ENCODE results near the gene LIPC. TPM values are rescaled to one million over a fixed set of nuclear protein-coding genes. Genes with fewer than 3 reads are reported as not detected.

Gene LIPC
- total and polyA plus RNA-seq, 7 donors, result 0.01 TPM; not detected in 6

DNA sequence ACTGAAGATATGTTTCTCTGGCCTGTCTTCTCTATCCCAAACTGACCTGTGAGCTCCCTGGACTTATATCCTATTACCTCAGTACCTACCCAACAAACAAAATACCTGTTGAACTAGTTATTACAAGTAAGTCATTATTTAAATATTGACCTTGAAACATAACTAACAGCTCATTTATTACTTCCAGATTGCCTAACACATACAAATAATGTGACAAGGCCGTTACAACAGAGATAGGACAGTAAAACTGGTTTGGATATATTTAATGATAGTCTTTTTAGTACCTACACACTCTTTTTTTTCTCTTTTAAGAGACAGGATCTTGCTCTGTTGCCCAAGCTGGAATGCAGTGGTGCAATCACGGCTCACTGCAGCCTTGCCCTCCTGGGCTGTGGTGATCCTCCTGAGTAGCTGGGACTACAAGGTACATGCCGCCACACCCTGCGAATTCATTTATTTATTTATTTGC is 172.7 kb downstream of the LIPC start:
- H3K4me1 ChIP-seq, result no peaks in the 10 kb centered on the region
- peaks cover 3 to 5% of the 10 kb centered on the region in 2 donors for H3K36me3 ChIP-seq (ENCODE audit: insufficient read depth in 1 of 2, low read depth in 1 of 2)
- DNase-seq (no peak), ATAC-seq (no peak)
- H3K4me3 ChIP-seq, result no peak overlapping the region
- TF ChIP-seq, protein P1, sequence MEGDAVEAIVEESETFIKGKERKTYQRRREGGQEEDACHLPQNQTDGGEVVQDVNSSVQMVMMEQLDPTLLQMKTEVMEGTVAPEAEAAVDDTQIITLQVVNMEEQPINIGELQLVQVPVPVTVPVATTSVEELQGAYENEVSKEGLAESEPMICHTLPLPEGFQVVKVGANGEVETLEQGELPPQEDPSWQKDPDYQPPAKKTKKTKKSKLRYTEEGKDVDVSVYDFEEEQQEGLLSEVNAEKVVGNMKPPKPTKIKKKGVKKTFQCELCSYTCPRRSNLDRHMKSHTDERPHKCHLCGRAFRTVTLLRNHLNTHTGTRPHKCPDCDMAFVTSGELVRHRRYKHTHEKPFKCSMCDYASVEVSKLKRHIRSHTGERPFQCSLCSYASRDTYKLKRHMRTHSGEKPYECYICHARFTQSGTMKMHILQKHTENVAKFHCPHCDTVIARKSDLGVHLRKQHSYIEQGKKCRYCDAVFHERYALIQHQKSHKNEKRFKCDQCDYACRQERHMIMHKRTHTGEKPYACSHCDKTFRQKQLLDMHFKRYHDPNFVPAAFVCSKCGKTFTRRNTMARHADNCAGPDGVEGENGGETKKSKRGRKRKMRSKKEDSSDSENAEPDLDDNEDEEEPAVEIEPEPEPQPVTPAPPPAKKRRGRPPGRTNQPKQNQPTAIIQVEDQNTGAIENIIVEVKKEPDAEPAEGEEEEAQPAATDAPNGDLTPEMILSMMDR (IDR thresholded peaks at IDR 0.05), result no peak
- H3K9me3 ChIP-seq, result no peaks in the 10 kb centered on the region
- no peak overlapping the region for H3K27ac ChIP-seq
- H3K27me3 ChIP-seq (ENCODE audit: insufficient read depth in 3 of 3, low read length in 2 of 3), result no peaks in the 10 kb centered on the region
- 95 to 98% (median 98%) methylated on average over 4 of the region's 4 CpGs for WGBS, 3 donors
- intact Hi-C loops (cut with DNase I), result no loop called here

DNA sequence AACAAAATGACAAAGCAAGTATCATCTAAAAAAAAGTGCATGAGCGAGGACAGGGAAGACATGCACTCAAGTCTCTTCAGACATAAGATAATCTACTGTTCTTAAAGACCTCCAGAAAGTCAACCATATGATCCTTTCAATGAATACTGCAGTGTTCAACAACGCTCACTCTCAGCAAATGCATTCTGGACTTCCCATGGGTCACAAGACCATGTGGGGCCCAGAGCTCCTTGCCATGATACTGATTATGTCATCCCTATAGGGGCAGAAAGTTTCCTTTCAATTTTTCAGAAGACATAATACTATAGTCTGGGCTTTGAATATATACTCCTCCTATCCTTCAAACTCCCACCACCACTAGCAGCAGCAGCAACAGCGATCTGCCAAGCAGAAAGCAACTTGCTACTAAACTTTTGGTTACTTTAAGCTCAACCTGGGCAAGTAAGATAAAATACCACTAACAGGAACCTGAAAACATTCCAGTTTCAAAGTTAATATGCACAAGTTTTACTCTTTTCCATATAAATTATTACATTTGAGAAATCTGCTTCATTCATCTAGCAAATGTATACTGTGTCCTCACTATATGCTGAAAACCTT is 174.2 kb downstream of the LIPC start:
- Histone ChIP-seq H3K27me3 (ENCODE audit: insufficient read depth in 3 of 3, low read length in 2 of 3) (no peaks in the 10 kb centered on the region), H3K4me1 (no peaks in the 10 kb centered on the region), H3K4me3 (no peak overlapping the region), H3K9me3 (no peaks in the 10 kb centered on the region), H3K27ac (no peak overlapping the region), H3K36me3 (ENCODE audit: insufficient read depth in 1 of 2, low read depth in 1 of 2) (peaks cover 3 to 19% of the 10 kb centered on the region in 2 donors)
- intact Hi-C loops (cut with DNase I), result no loop called here
- WGBS, 3 donors, result 95 to 97% (median 96%) methylated on average over 3 of the region's 3 CpGs
- DNase-seq (no peak), ATAC-seq (no peak)
- TF ChIP-seq, protein P1 (IDR thresholded peaks at IDR 0.05), result no peak

DNA sequence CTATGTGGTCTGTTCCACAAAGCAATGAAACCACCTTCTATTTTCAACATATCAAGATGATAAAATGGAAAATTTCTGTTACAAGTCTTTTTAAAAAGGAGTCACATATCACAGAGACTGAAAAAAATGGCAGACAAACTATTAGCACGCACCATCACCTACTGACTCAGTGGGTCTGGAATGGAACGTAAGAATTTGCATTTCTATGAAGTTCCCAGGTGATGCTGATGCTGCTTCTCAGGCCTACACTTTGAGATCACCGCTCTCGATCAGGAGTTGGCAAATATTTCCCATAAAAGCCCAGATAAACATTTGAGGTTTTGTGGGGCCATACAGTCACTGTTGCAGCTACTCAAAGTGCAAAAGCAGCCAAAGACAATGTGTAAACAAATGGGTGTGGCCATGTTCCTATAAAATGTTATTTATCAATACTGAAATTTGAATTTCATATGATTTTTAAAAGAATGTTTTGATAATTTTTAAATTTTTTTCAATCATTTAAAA is 174.8 kb downstream of the LIPC start:
- Histone ChIP-seq H3K27ac (no peak overlapping the region), H3K27me3 (ENCODE audit: insufficient read depth in 3 of 3, low read length in 2 of 3) (no peaks in the 10 kb centered on the region), H3K36me3 (ENCODE audit: insufficient read depth in 1 of 2, low read depth in 1 of 2) (peaks cover 3 to 19% of the 10 kb centered on the region in 2 donors), H3K4me3 (no peak overlapping the region), H3K9me3 (no peaks in the 10 kb centered on the region), H3K4me1 (no peaks in the 10 kb centered on the region)
- DNase-seq, result no peak
- 97 to 99% (median 99%) methylated on average over 4 of the region's 4 CpGs for WGBS, 3 donors
- intact Hi-C loops (cut with DNase I), result no loop called here
- TF ChIP-seq, protein P1 (IDR thresholded peaks at IDR 0.05), result no peak
- no peak for ATAC-seq

DNA sequence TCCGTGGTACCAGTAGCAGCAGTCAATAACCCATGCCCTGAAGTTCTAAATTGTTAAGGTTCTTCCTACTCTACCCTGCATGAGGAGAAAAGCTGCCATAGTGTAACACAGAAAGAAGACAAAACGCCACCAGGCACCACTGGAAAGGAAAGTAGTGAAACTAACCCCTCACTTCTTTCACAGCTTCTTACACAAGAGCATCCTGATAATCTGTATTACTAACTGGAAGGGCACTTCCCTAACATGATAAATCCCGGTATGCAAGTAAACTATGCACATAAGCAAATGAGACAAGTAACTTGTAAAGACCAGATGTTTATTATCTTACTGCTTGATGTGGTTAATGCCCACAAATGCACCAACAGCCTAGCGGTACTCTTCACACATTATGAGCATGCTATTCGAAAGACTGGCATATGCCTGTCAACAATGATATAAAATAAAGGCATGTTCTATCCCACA is 176.4 kb downstream of the LIPC start:
- Histone ChIP-seq H3K27ac (no peak overlapping the region), H3K4me3 (no peak overlapping the region), H3K36me3 (ENCODE audit: insufficient read depth in 1 of 2, low read depth in 1 of 2) (peaks cover 3 to 19% of the 10 kb centered on the region in 2 donors), H3K27me3 (ENCODE audit: insufficient read depth in 3 of 3, low read length in 2 of 3) (no peaks in the 10 kb centered on the region), H3K9me3 (no peaks in the 10 kb centered on the region), H3K4me1 (no peaks in the 10 kb centered on the region)
- TF ChIP-seq, protein P1 (IDR thresholded peaks at IDR 0.05), result no peak
- 93% methylated on average over 5 of the region's 5 CpGs for WGBS, 3 donors
- ATAC-seq, result no peak
- DNase-seq, result no peak
- intact Hi-C loops (cut with DNase I), result no loop called here
